HG03460 (cell line): Measurements from ENCODE around the gene YWHAG.
"Not testable (repeated sequence)": the region's sequence is repeated elsewhere in the genome, so short reads cannot be mapped to it uniquely, and the experiment has no call there.

Experiments used
- ATAC-seq: cut with Tn5 transposase; IDR thresholded peaks from one replicate; pipeline ENCODE4 v1.9.1; 2021; ENCODE audit not compliant: unreplicated experiment

The YWHAG gene

GRCh38 chr7:76300166-76300731 is 58.5 kb downstream of the YWHAG start:
- ATAC-seq: no peak

GRCh38 chr7:76296743-76297740 is 61.7 kb downstream of the YWHAG start:
- ATAC-seq: no peak

GRCh38 chr7:76294344-76295024 is 64.3 kb downstream of the YWHAG start:
- ATAC-seq: no peak

GRCh38 chr7:76293407-76293901 is 65.3 kb downstream of the YWHAG start:
- ATAC-seq: no peak

GRCh38 chr7:76292911-76293310 is 65.9 kb downstream of the YWHAG start:
- ATAC-seq: not testable (repeated sequence)

- peak; percentile 17 for ATAC-seq
Measured at GRCh38 chr7:76292213-76292573, 66.6 kb downstream of the YWHAG start.

- peak; percentile 74 for ATAC-seq
Measured at GRCh38 chr7:76291351-76292212, 67.2 kb downstream of the YWHAG start.

- not testable (repeated sequence) for ATAC-seq
Measured at GRCh38 chr7:76290847-76291350, 67.9 kb downstream of the YWHAG start.

GRCh38 chr7:76286842-76287403 is 71.9 kb downstream of the YWHAG start:
- ATAC-seq: no peak

- ATAC-seq: no peak
Measured at GRCh38 chr7:76285604-76286374, 73.0 kb downstream of the YWHAG start.

GRCh38 chr7:76283254-76284159 is 75.3 kb downstream of the YWHAG start:
- ATAC-seq: no peak

GRCh38 chr7:76282344-76283253 is 76.2 kb downstream of the YWHAG start:
- ATAC-seq: no peak

- no peak for ATAC-seq
Measured at GRCh38 chr7:76281706-76282343, 77.0 kb downstream of the YWHAG start.

- ATAC-seq: no peak
Measured at GRCh38 chr7:76281006-76281705, 77.6 kb downstream of the YWHAG start.

- no peak for ATAC-seq
Measured at GRCh38 chr7:76280408-76280807, 78.4 kb downstream of the YWHAG start.

- ATAC-seq: no peak
Measured at GRCh38 chr7:76278540-76278939, 80.3 kb downstream of the YWHAG start.
